OCI-LY1 (cell line): ENCODE data around the gene WDFY4.

Experiments
- H2AFZ ChIP-seq: fragments of 200-600 bp; sonication (generic), shearing (Covaris generic); 2 replicates; pipeline ENCODE4 v1.6.0; 2014; ENCODE audit warnings: antibody characterized with exemption, mild to moderate bottlenecking, low read length
- H3F3A ChIP-seq: fragments of 200-600 bp; sonication (generic), shearing (Covaris generic); 2 replicates; pipeline ENCODE4 v1.6.0; 2014; ENCODE audit warnings: mild to moderate bottlenecking, antibody characterized with exemption, low read length, moderate library complexity; ENCODE audit not compliant: insufficient read depth
- H3K27ac ChIP-seq: fragments of 200-600 bp; sonication (generic); 2 replicates; pipeline ENCODE4 v1.5.1; 2014; ENCODE audit warnings: low read length, mixed run types, mild to moderate bottlenecking, low read depth; ENCODE audit not compliant: poor library complexity, severe bottlenecking
- H3K27me3 ChIP-seq: fragments of 200-600 bp; sonication (generic); 2 replicates; pipeline ENCODE4 v1.6.0; 2014; ENCODE audit warnings: antibody characterized with exemption, mild to moderate bottlenecking, low read length, moderate library complexity; ENCODE audit not compliant: insufficient read depth
- H3K36me3 ChIP-seq: fragments of 200-600 bp; sonication (generic); 2 replicates; pipeline ENCODE4 v1.6.1; 2014; ENCODE audit warnings: mild to moderate bottlenecking, antibody characterized with exemption, low read length, moderate library complexity, mixed read lengths; ENCODE audit not compliant: insufficient read depth
- H3K4me1 ChIP-seq: fragments of 200-600 bp; sonication (generic); 2 replicates; pipeline ENCODE4 v1.5.1; 2014; ENCODE audit warnings: mild to moderate bottlenecking, low read length, moderate library complexity; ENCODE audit not compliant: insufficient read depth, severe bottlenecking
- H3K4me2 ChIP-seq: fragments of 200-600 bp; sonication (generic), shearing (Covaris generic); 2 replicates; pipeline ENCODE4 v1.6.1; 2014; ENCODE audit warnings: low read length
- H3K4me3 ChIP-seq: fragments of 200-600 bp; sonication (generic); 2 replicates; pipeline ENCODE4 v1.5.1; 2014; ENCODE audit warnings: low read length, low read depth, mild to moderate bottlenecking, mixed read lengths; ENCODE audit not compliant: poor library complexity, severe bottlenecking
- H3K79me2 ChIP-seq: fragments of 200-600 bp; shearing (Covaris generic); 2 replicates; pipeline ENCODE4 v1.6.1; 2016; ENCODE audit warnings: mixed run types, low read length, mixed read lengths; ENCODE audit not compliant: insufficient read depth
- H3K9ac ChIP-seq: fragments of 200-600 bp; sonication (generic), shearing (Covaris generic); 2 replicates; pipeline ENCODE4 v1.6.1; 2014; ENCODE audit warnings: mild to moderate bottlenecking, low read length, mixed read lengths
- H3K9me2 ChIP-seq: fragments of 200-600 bp; sonication (generic), shearing (Covaris generic); 2 replicates; pipeline ENCODE4 v1.6.1; 2014; ENCODE audit warnings: low read depth, mild to moderate bottlenecking, low read length, mixed read lengths
- H3K9me3 ChIP-seq: fragments of 200-600 bp; shearing (Covaris generic); 2 replicates; pipeline ENCODE4 v1.6.1; 2014; ENCODE audit warnings: low read length, mixed read lengths
- H4K20me1 ChIP-seq: fragments of 200-600 bp; sonication (generic), shearing (Covaris generic); 2 replicates; pipeline ENCODE4 v1.6.0; 2016; ENCODE audit warnings: mild to moderate bottlenecking, low read length; ENCODE audit not compliant: insufficient read depth
- CTCF ChIP-seq: fragments of 200-600 bp; sonication (generic), shearing (Covaris generic); IDR thresholded peaks from 2 replicates; pipeline ENCODE4 v1.5.1; 2017; ENCODE audit warnings: mild to moderate bottlenecking, antibody characterized with exemption, low read length, moderate library complexity, mixed read lengths
- EZH2 ChIP-seq: fragments of 200-600 bp; sonication (generic), shearing (Covaris generic); IDR thresholded peaks from 2 replicates; pipeline ENCODE4 v1.8.0; 2017; ENCODE audit warnings: borderline replicate concordance, mixed run types, mild to moderate bottlenecking, antibody characterized with exemption, low read length, moderate library complexity, mixed read lengths

Gene WDFY4

GRCh38 chr10:48835781-48836180 is 151.1 kb downstream of the WDFY4 start:
- H3F3A ChIP-seq = no peaks in the 10 kb centered on the region
- no peaks in the 10 kb centered on the region for H3K79me2 ChIP-seq
- H3K9me2 ChIP-seq = no peaks in the 10 kb centered on the region
- no peaks in the 10 kb centered on the region for H3K27me3 ChIP-seq
- H3K9me3 ChIP-seq = no peaks in the 10 kb centered on the region
- H2AFZ ChIP-seq = no peak overlapping the region
- no peak overlapping the region for H3K4me2 ChIP-seq
- TF ChIP-seq EZH2 = no peak
- H3K4me3 ChIP-seq = no peak overlapping the region
- no peaks in the 10 kb centered on the region for H4K20me1 ChIP-seq
- no peaks in the 10 kb centered on the region for H3K4me1 ChIP-seq
- H3K36me3 ChIP-seq = peaks cover 93% of the 10 kb centered on the region
- H3K27ac ChIP-seq = no peak overlapping the region
- H3K9ac ChIP-seq = no peak overlapping the region

- H3K27ac ChIP-seq = no peak overlapping the region
- H3K9ac ChIP-seq = no peak overlapping the region
- H3K4me2 ChIP-seq = no peak overlapping the region
- H3K9me2 ChIP-seq = no peaks in the 10 kb centered on the region
- H3K36me3 ChIP-seq = peaks cover 90% of the 10 kb centered on the region
- no peaks in the 10 kb centered on the region for H3K27me3 ChIP-seq
- TF ChIP-seq EZH2 (no peak), CTCF (no peak)
- H2AFZ ChIP-seq = no peak overlapping the region
- no peaks in the 10 kb centered on the region for H3F3A ChIP-seq
- no peak overlapping the region for H3K4me3 ChIP-seq
- no peaks in the 10 kb centered on the region for H3K9me3 ChIP-seq
- no peaks in the 10 kb centered on the region for H3K4me1 ChIP-seq
- H4K20me1 ChIP-seq = no peaks in the 10 kb centered on the region
- H3K79me2 ChIP-seq = no peaks in the 10 kb centered on the region
Observed at GRCh38 chr10:48836605-48837004, 151.9 kb downstream of the WDFY4 start.

GRCh38 chr10:48838834-48839233 is 154.2 kb downstream of the WDFY4 start:
- Histone ChIP-seq H3K36me3 (peaks cover 84% of the 10 kb centered on the region), H3K4me1 (no peaks in the 10 kb centered on the region), H2AFZ (no peak overlapping the region), H3K27me3 (no peaks in the 10 kb centered on the region), H3K79me2 (no peaks in the 10 kb centered on the region), H3K9me3 (no peaks in the 10 kb centered on the region), H3K9ac (no peak overlapping the region), H3K4me3 (no peak overlapping the region), H3K9me2 (no peaks in the 10 kb centered on the region), H4K20me1 (no peaks in the 10 kb centered on the region), H3K4me2 (no peak overlapping the region), H3K27ac (no peak overlapping the region), H3F3A (no peaks in the 10 kb centered on the region)
- TF ChIP-seq CTCF = no peak
- no peak for TF ChIP-seq EZH2
